Body of pancreas (tissue), 4 donors: ENCODE measurements around the gene SRGAP1.

Experiments used
- POLR2A ChIP-seq, 3 donors: fragments of 450-650 bp; IDR thresholded peaks; one replicate each; pipeline ENCODE4 v1.6.1; 2016; ENCODE audit warnings: antibody characterized with exemption in 3 of 3, mild to moderate bottlenecking in 2 of 3
- TF ChIP-seq, protein P1 (sequence below), 7 experiments: fragments of 450-650 bp in 4 of 7; fragments of 200-600 bp in 3 of 7; sonication (generic) in 3 of 7; IDR thresholded peaks; one replicate each; pipeline ENCODE4 v1.5.1; 2016 to 2019; ENCODE audit warnings: antibody characterized with exemption in 7 of 7

GRCh38 chr12:63918800-63919300 is 74.3 kb downstream of the SRGAP1 start:
- TF ChIP-seq, protein P1, sequence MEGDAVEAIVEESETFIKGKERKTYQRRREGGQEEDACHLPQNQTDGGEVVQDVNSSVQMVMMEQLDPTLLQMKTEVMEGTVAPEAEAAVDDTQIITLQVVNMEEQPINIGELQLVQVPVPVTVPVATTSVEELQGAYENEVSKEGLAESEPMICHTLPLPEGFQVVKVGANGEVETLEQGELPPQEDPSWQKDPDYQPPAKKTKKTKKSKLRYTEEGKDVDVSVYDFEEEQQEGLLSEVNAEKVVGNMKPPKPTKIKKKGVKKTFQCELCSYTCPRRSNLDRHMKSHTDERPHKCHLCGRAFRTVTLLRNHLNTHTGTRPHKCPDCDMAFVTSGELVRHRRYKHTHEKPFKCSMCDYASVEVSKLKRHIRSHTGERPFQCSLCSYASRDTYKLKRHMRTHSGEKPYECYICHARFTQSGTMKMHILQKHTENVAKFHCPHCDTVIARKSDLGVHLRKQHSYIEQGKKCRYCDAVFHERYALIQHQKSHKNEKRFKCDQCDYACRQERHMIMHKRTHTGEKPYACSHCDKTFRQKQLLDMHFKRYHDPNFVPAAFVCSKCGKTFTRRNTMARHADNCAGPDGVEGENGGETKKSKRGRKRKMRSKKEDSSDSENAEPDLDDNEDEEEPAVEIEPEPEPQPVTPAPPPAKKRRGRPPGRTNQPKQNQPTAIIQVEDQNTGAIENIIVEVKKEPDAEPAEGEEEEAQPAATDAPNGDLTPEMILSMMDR (IDR thresholded peaks at IDR 0.05), result no peak
- no peak for TF ChIP-seq POLR2A (IDR thresholded peaks at IDR 0.05)
